OCI-LY3 (cell line): ENCODE measurements around the gene ATP1A1.

ENCODE experiments used
- H2AFZ ChIP-seq: fragments of 200-600, 300-600 bp; shearing (Covaris generic); 2 replicates; pipeline ENCODE4 v1.6.0; 2014; ENCODE audit warnings: antibody characterized with exemption, low read depth, low read length
- H3K27ac ChIP-seq: fragments of 200-600, 300-600 bp; sonication (generic); 2 replicates; pipeline ENCODE4 v1.5.1; 2014; ENCODE audit warnings: mild to moderate bottlenecking, low read length, moderate library complexity, mixed read lengths
- H3K27me3 ChIP-seq: fragments of 200-600, 300-600 bp; sonication (generic); 2 replicates; pipeline ENCODE4 v1.6.1; 2014; ENCODE audit warnings: low read depth, low read length, mixed read lengths
- H3K36me3 ChIP-seq: fragments of 200-600, 300-600 bp; sonication (generic); replicated peaks from 2 replicates; pipeline ENCODE3; 2014; ENCODE audit warnings: low read depth, low read length, mixed read lengths
- H3K4me1 ChIP-seq: fragments of 300-600, 200-600 bp; sonication (generic); 2 replicates; pipeline ENCODE4 v1.6.1; 2014; ENCODE audit warnings: low read length, mixed read lengths
- H3K4me2 ChIP-seq: fragments of 200-600, 300-600 bp; sonication (generic); 2 replicates; pipeline ENCODE4 v1.6.1; 2014; ENCODE audit warnings: low read length, mixed read lengths
- H3K4me3 ChIP-seq: fragments of 300-600, 200-600 bp; sonication (generic); 2 replicates; pipeline ENCODE4 v1.5.1; 2014; ENCODE audit warnings: antibody characterized with exemption, mild to moderate bottlenecking, low read length, moderate library complexity
- H3K79me2 ChIP-seq: fragments of 300-600, 200-600 bp; shearing (Covaris generic); 2 replicates; pipeline ENCODE4 v1.6.1; 2014; ENCODE audit warnings: mild to moderate bottlenecking, low read length, mixed read lengths
- H3K9ac ChIP-seq: fragments of 300-600, 200-600 bp; shearing (Covaris generic); 2 replicates; pipeline ENCODE4 v1.6.0; 2014; ENCODE audit warnings: mild to moderate bottlenecking, low read length, moderate library complexity
- H3K9me3 ChIP-seq: fragments of 200-600, 300-600 bp; shearing (Covaris generic); 2 replicates; pipeline ENCODE4 v1.6.1; 2014; ENCODE audit warnings: low read length, mixed read lengths; ENCODE audit not compliant: insufficient read depth
- H4K20me1 ChIP-seq: fragments of 200-600, 300-600 bp; sonication (generic); 2 replicates; pipeline ENCODE4 v1.6.1; 2016; ENCODE audit warnings: low read length, mixed read lengths; ENCODE audit not compliant: insufficient read depth
- CTCF ChIP-seq: fragments of 200-600, 300-600 bp; sonication (generic); IDR thresholded peaks from 2 replicates; pipeline ENCODE4 v1.5.1; 2014; ENCODE audit warnings: antibody characterized with exemption, low read length, low read depth
- EZH2phosphoT487 ChIP-seq: fragments of 200-600 bp; shearing (Covaris generic); IDR thresholded peaks from 2 replicates; pipeline ENCODE4 v1.6.1; 2018; ENCODE audit warnings: antibody characterized with exemption, mixed run types, low read depth

ATP1A1 gene

GRCh38 chr1:116335850-116336624, 37.0 kb upstream of the ATP1A1 start:
- Histone ChIP-seq H3K4me1 (no peaks in the 10 kb centered on the region), H3K27me3 (no peaks in the 10 kb centered on the region), H3K9ac (no peak overlapping the region), H3K4me3 (no peak overlapping the region), H2AFZ (no peak overlapping the region), H3K27ac (no peak overlapping the region), H3K36me3 (no peaks in the 10 kb centered on the region), H4K20me1 (no peaks in the 10 kb centered on the region), H3K4me2 (no peak overlapping the region), H3K79me2 (no peaks in the 10 kb centered on the region), H3K9me3 (no peaks in the 10 kb centered on the region)
- TF ChIP-seq CTCF = no peak
- no peak for TF ChIP-seq EZH2phosphoT487

- Histone ChIP-seq H2AFZ (no peak overlapping the region), H3K36me3 (no peaks in the 10 kb centered on the region), H3K27me3 (no peaks in the 10 kb centered on the region), H3K79me2 (no peaks in the 10 kb centered on the region), H3K4me2 (no peak overlapping the region), H3K27ac (no peak overlapping the region), H3K4me3 (no peak overlapping the region), H4K20me1 (no peaks in the 10 kb centered on the region), H3K4me1 (no peaks in the 10 kb centered on the region), H3K9me3 (no peaks in the 10 kb centered on the region), H3K9ac (no peak overlapping the region)
- no peak for TF ChIP-seq EZH2phosphoT487
Observed at GRCh38 chr1:116337398-116337797, 35.6 kb upstream of the ATP1A1 start.

GRCh38 chr1:116338400-116338799, 34.6 kb upstream of the ATP1A1 start:
- Histone ChIP-seq H4K20me1 (no peaks in the 10 kb centered on the region), H3K9me3 (no peaks in the 10 kb centered on the region), H2AFZ (no peak overlapping the region), H3K79me2 (no peaks in the 10 kb centered on the region), H3K4me2 (no peak overlapping the region), H3K36me3 (no peaks in the 10 kb centered on the region), H3K27ac (no peak overlapping the region), H3K4me3 (no peak overlapping the region), H3K4me1 (no peaks in the 10 kb centered on the region), H3K9ac (no peak overlapping the region), H3K27me3 (no peaks in the 10 kb centered on the region)
- TF ChIP-seq EZH2phosphoT487 (no peak), CTCF (no peak)

GRCh38 chr1:116340506-116341231, 32.4 kb upstream of the ATP1A1 start:
- no peak overlapping the region for H3K4me3 ChIP-seq
- no peaks in the 10 kb centered on the region for H3K4me1 ChIP-seq
- no peak for TF ChIP-seq EZH2phosphoT487
- no peak for TF ChIP-seq CTCF
- H3K27me3 ChIP-seq = no peaks in the 10 kb centered on the region
- H2AFZ ChIP-seq = no peak overlapping the region
- no peak overlapping the region for H3K27ac ChIP-seq
- H4K20me1 ChIP-seq = no peaks in the 10 kb centered on the region
- H3K36me3 ChIP-seq = no peaks in the 10 kb centered on the region
- no peaks in the 10 kb centered on the region for H3K79me2 ChIP-seq
- H3K4me2 ChIP-seq = no peak overlapping the region
- no peaks in the 10 kb centered on the region for H3K9me3 ChIP-seq
- H3K9ac ChIP-seq = no peak overlapping the region
